Esophagus (tissue), 2 donors: ENCODE measurements around the gene SEC31B. TPM values are rescaled to one million over a fixed set of nuclear protein-coding genes. Genes with fewer than 3 reads are reported as not detected.

Experiments
- H3K27ac ChIP-seq, 2 donors: one replicate each; pipeline ENCODE4 v1.5.1; 2013; ENCODE audit warnings: low read depth in 2 of 2, mild to moderate bottlenecking in 2 of 2, inconsistent platforms in 1 of 2, low read length in 1 of 2, moderate library complexity in 1 of 2
- H3K27me3 ChIP-seq, 2 donors: one replicate each; pipeline ENCODE4 v1.6.1; 2013; ENCODE audit warnings: low read length in 2 of 2, control low read depth in 1 of 2, mild to moderate bottlenecking in 1 of 2; ENCODE audit not compliant: insufficient read depth in 2 of 2, control insufficient read depth in 1 of 2
- H3K36me3 ChIP-seq, 2 donors: one replicate each; pipeline ENCODE4 v1.6.1; 2013; ENCODE audit warnings: low read length in 1 of 2; ENCODE audit not compliant: control insufficient read depth in 2 of 2, insufficient read depth in 2 of 2
- H3K4me1 ChIP-seq, 2 donors: one replicate each; pipeline ENCODE4 v1.6.1; 2013; ENCODE audit warnings: low read length in 1 of 2; ENCODE audit not compliant: control insufficient read depth in 2 of 2, insufficient read depth in 2 of 2
- H3K4me3 ChIP-seq, 2 donors: one replicate each; pipeline ENCODE4 v1.5.1; 2013; ENCODE audit warnings: low read length in 2 of 2, mild to moderate bottlenecking in 2 of 2, low read depth in 1 of 2, moderate library complexity in 1 of 2
- H3K9me3 ChIP-seq, 2 donors: one replicate each; pipeline ENCODE4 v1.6.1; 2013; ENCODE audit warnings: mild to moderate bottlenecking in 2 of 2, low read depth in 1 of 2, low read length in 1 of 2, moderate library complexity in 1 of 2; ENCODE audit not compliant: control insufficient read depth in 2 of 2, insufficient read depth in 1 of 2
- WGBS, 2 donors: extraction: QIAGEN DNeasy Blood & Tissue Kit; methylation state at CpG; one replicate each; pipeline ENCODE4 v1.1.7; 2013; 5-methylcytosine and 5-hydroxymethylcytosine counted together
- polyA plus RNA-seq, 2 donors: library from polyadenylated mRNA; stranded (reverse); fragments of 200-250 nt; gene quantifications; one replicate each; pipeline ENCODE4 v1.2.3, GENCODE V29; 2013
- donor health status: healthy with polysubstance abuse.
- donor health status: Bipolar disorder and iron deficiency.

Gene SEC31B
- polyA plus RNA-seq, 2 donors = 3.6 to 9.1 TPM

GRCh38 chr10:100504096-100504495 is 15.6 kb downstream of the SEC31B start:
- no peak overlapping the region for H3K4me3 ChIP-seq
- H3K36me3 ChIP-seq = peaks cover 5 to 24% of the 10 kb centered on the region in 2 donors
- WGBS, 2 donors = 73 to 83% methylated on average over 5 of the region's 5 CpGs
- no peaks in the 10 kb centered on the region for H3K9me3 ChIP-seq
- no peaks in the 10 kb centered on the region for H3K4me1 ChIP-seq
- no peaks in the 10 kb centered on the region for H3K27me3 ChIP-seq
- no peak overlapping the region for H3K27ac ChIP-seq

DNA sequence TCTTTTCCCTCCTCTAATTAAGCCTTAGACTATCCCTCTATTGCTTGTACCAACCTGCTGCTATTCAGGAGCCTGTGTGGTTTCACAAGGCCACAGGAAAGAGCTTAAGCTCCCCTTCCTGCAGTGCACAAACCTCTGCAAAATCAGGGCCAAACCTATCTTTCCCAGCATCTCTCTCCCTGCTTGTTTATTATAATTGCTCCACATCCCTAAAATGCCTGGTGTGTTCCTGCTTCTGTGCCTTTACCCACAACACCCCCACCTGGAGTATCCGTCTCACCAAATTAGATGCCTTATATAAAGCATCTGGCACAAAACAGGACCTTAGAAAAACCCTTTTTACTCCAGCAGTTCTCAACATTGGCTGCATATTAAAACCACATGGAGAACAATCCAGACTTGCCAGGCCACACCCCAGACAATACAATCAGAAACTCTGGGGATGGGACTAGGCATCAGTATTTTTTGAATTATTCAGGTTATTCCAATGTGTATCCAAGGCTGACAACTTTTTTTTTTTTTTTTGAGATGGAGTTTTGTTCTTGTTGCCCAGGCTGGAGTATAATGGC is 16.7 kb downstream of the SEC31B start:
- Histone ChIP-seq H3K4me1 (no peaks in the 10 kb centered on the region), H3K27me3 (no peaks in the 10 kb centered on the region), H3K36me3 (peaks cover 5 to 29% of the 10 kb centered on the region in 2 donors), H3K27ac (no peak overlapping the region), H3K4me3 (no peak overlapping the region), H3K9me3 (no peaks in the 10 kb centered on the region)
- 87 to 97% methylated on average over 1 of the region's 1 CpG for WGBS, 2 donors

- no peak overlapping the region for H3K27ac ChIP-seq
- peaks cover 5 to 33% of the 10 kb centered on the region in 2 donors for H3K36me3 ChIP-seq
- H3K9me3 ChIP-seq = no peaks in the 10 kb centered on the region
- no peaks in the 10 kb centered on the region for H3K27me3 ChIP-seq
- H3K4me3 ChIP-seq = no peak overlapping the region
- no peaks in the 10 kb centered on the region for H3K4me1 ChIP-seq
These were observed 18.2 kb downstream of the SEC31B start for GRCh38 chr10:100501423-100501822.

- Histone ChIP-seq H3K36me3 (peaks cover 5 to 30% of the 10 kb centered on the region in 2 donors), H3K27ac (no peak overlapping the region), H3K9me3 (no peaks in the 10 kb centered on the region), H3K4me1 (no peaks in the 10 kb centered on the region), H3K27me3 (no peaks in the 10 kb centered on the region), H3K4me3 (no peak overlapping the region)
- 96 to 100% methylated on average over 4 of the region's 4 CpGs for WGBS, 2 donors
These were observed 21.6 kb downstream of the SEC31B start for GRCh38 chr10:100498059-100498458.

DNA sequence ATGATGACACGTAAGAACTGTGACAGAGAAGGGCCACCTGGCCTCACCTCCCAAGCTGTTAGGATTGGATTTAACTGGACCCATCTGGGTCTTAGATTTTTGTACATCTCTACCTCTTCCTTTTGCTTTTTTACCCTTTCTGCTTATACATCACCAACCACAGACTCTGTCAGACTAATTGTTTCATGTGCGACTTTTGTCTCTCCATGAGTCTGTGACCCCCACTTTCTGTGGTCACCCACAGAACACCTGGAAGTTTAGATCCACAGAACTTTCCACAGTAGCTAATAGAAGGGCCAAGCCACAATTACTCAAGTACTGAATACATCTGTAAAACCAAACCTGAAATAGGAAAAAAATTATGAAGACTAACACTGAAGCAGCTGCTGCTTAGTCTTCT is 23.1 kb downstream of the SEC31B start:
- H3K4me3 ChIP-seq = no peak overlapping the region
- no peaks in the 10 kb centered on the region for H3K27me3 ChIP-seq
- H3K9me3 ChIP-seq = no peaks in the 10 kb centered on the region
- 87 to 90% methylated on average over 2 of the region's 2 CpGs for WGBS, 2 donors
- no peaks in the 10 kb centered on the region for H3K4me1 ChIP-seq
- H3K36me3 ChIP-seq = peaks cover 0 to 25% of the 10 kb centered on the region in 2 donors
- no peak overlapping the region for H3K27ac ChIP-seq

GRCh38 chr10:100490531-100490930 is 29.1 kb downstream of the SEC31B start:
- Histone ChIP-seq H3K9me3 (no peaks in the 10 kb centered on the region), H3K27me3 (no peaks in the 10 kb centered on the region), H3K36me3 (peaks cover 7 to 29% of the 10 kb centered on the region in 2 donors), H3K4me3 (no peak overlapping the region), H3K4me1 (peaks cover 0 to 2% of the 10 kb centered on the region in 2 donors), H3K27ac (no peak overlapping the region)
- WGBS, 2 donors = 91% methylated on average over 2 of the region's 2 CpGs

- Histone ChIP-seq H3K9me3 (no peaks in the 10 kb centered on the region), H3K27ac (no peak overlapping the region), H3K4me1 (peaks cover 0 to 2% of the 10 kb centered on the region in 2 donors), H3K36me3 (peaks cover 7 to 29% of the 10 kb centered on the region in 2 donors), H3K27me3 (no peaks in the 10 kb centered on the region), H3K4me3 (no peak overlapping the region)
- WGBS, 2 donors = 88 to 91% methylated on average over 5 of the region's 5 CpGs
These were observed 30.3 kb downstream of the SEC31B start for GRCh38 chr10:100489396-100489795.

DNA sequence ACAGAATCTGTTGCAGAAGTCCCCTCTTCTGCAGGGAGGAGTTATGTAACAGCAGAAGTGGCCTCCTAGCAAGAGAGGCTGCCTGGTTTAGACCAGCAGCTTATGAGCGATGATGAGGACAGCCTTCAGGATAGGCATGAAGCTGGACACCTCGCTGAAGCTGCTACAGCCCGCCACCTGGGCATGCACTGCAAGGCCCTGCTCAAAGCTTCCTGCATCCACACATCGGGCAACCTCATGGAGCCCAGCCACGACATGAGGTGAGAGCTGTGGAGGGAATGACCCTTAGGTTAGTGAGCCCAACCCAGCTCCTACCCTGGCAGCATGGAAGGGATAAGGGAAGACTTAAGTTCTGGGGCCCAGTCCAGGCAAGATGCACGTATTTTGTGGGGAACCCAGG is 32.1 kb downstream of the SEC31B start:
- Histone ChIP-seq H3K9me3 (no peaks in the 10 kb centered on the region), H3K27me3 (no peaks in the 10 kb centered on the region), H3K36me3 (peaks cover 7 to 23% of the 10 kb centered on the region in 2 donors), H3K27ac (no peak overlapping the region), H3K4me1 (peaks cover 0 to 2% of the 10 kb centered on the region in 2 donors), H3K4me3 (no peak overlapping the region)
- WGBS, 2 donors = 92 to 94% methylated on average over 6 of the region's 6 CpGs

DNA sequence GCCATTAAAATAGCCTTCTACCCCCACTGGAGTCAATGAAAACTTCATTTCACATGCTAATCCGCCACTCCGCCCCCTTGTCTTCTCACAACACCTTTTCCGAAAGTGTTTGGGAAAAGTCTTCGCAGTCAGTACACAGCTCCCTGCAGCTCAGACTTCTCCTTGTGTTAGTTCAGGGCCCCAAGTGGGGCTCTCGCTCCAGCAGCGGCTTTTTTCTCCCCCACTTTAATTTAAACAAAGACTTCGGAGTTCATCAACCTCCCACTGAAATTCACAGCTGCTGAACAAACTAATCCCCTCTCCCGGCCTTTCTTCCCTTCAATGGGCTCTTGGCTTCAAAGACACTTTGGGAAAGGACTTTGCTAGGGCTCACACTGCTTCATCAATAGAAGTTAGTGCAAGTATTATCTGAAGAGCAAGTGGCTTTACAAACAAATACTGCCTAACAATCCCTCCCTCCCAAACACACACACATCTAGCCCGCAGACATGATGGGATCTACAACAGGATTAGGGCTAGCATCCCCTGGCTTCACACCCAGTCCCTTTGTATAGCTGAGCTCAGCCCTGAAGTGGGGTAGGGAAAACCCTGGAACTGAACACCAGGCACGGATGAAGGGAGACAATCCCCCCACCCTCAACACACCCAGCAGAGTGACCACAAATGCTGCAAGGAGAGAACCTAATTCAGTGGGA is 33.7 kb downstream of the SEC31B start:
- Histone ChIP-seq H3K9me3 (no peaks in the 10 kb centered on the region), H3K4me1 (peaks cover 0 to 2% of the 10 kb centered on the region in 2 donors), H3K4me3 (no peak overlapping the region), H3K27me3 (no peaks in the 10 kb centered on the region), H3K36me3 (peaks cover 7 to 23% of the 10 kb centered on the region in 2 donors), H3K27ac (no peak overlapping the region)
- 88% methylated on average over 10 of the region's 10 CpGs for WGBS, 2 donors

DNA sequence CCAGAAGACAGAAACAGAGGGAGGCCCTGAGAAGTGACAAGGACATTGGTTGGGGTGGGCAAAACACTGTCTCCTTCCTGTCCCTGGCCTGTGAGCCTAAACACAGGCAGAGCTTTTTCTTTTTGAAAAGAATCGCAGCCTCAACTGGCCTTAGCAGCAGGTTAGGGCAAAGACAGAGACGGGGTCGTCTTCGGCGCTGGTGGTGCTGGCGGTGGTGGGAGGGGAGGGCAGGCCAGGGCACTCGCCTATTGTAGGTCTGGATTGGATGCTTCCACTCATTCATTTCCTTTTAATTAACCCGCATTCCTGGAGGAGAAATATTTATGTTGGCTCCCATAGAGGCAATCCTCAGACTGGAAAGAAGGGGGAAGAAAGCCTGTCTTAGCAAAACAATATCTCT is 34.3 kb downstream of the SEC31B start:
- Histone ChIP-seq H3K27me3 (peaks cover 0 to 5% of the 10 kb centered on the region in 2 donors), H3K9me3 (no peaks in the 10 kb centered on the region), H3K36me3 (peaks cover 7 to 20% of the 10 kb centered on the region in 2 donors), H3K4me1 (no peaks in the 10 kb centered on the region), H3K27ac (no peak overlapping the region), H3K4me3 (no peak overlapping the region)
- WGBS, 2 donors = 78 to 84% methylated on average over 8 of the region's 8 CpGs
